ENCODE data around the gene CLEC16A. TPM values are rescaled to one million over a fixed set of nuclear protein-coding genes. Genes with fewer than 3 reads are reported as not detected.

CLEC16A gene
- total RNA-seq, 1 donor from 2014 or later = 19.8 TPM

DNA sequence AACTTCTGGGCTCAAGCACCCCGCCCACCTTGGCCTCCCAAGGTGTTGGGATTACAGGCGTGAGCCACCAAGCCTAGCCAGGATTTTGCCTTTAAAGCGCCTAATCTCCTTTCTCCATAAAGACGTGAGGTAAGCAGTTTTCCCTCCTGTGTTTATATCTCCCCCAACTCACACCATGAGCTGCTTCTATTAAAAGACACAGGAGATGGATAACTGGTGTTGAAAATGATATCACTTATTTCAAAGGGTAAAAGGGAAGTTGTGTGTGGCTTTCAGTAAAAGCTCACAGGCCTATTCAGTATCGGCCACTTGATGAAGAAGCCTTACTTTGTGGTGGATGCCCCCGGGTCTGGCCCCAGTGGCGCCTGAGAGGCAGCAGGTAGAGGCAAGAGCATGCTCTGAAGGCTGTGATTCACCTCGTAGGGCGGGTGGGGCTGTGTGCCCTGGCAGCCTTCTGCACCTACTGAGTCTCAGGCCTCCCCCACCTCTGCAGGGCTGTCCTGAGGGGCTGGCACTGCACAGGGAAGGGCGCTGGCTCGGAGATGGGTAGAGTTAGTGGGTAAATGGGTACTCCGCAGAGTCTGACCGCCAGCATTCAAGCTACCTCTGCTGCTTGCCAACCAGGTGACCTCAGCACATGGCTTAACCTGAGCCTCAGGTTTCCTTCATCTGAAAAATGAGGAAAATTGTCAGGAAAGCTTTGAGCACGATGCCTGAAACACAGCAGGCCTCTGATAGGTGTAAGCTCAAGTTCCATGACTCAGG lies 146.8 kb downstream of the CLEC16A start:
- Histone ChIP-seq H3K27me3 (ENCODE audit: control insufficient read depth, insufficient read depth, low read length) (no peaks in the 10 kb centered on the region), H3K36me3 (ENCODE audit: control insufficient read depth, insufficient read depth, low read length) (no peaks in the 10 kb centered on the region), H3K4me3 (ENCODE audit: low read depth, low read length) (no peak overlapping the region)
- DNase-seq (ENCODE audit: low read depth) = no peak
- TF ChIP-seq, protein P1, sequence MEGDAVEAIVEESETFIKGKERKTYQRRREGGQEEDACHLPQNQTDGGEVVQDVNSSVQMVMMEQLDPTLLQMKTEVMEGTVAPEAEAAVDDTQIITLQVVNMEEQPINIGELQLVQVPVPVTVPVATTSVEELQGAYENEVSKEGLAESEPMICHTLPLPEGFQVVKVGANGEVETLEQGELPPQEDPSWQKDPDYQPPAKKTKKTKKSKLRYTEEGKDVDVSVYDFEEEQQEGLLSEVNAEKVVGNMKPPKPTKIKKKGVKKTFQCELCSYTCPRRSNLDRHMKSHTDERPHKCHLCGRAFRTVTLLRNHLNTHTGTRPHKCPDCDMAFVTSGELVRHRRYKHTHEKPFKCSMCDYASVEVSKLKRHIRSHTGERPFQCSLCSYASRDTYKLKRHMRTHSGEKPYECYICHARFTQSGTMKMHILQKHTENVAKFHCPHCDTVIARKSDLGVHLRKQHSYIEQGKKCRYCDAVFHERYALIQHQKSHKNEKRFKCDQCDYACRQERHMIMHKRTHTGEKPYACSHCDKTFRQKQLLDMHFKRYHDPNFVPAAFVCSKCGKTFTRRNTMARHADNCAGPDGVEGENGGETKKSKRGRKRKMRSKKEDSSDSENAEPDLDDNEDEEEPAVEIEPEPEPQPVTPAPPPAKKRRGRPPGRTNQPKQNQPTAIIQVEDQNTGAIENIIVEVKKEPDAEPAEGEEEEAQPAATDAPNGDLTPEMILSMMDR (IDR thresholded peaks at IDR 0.05; ENCODE audit: insufficient read depth, low read length, poor library complexity, severe bottlenecking) = no peak

DNA sequence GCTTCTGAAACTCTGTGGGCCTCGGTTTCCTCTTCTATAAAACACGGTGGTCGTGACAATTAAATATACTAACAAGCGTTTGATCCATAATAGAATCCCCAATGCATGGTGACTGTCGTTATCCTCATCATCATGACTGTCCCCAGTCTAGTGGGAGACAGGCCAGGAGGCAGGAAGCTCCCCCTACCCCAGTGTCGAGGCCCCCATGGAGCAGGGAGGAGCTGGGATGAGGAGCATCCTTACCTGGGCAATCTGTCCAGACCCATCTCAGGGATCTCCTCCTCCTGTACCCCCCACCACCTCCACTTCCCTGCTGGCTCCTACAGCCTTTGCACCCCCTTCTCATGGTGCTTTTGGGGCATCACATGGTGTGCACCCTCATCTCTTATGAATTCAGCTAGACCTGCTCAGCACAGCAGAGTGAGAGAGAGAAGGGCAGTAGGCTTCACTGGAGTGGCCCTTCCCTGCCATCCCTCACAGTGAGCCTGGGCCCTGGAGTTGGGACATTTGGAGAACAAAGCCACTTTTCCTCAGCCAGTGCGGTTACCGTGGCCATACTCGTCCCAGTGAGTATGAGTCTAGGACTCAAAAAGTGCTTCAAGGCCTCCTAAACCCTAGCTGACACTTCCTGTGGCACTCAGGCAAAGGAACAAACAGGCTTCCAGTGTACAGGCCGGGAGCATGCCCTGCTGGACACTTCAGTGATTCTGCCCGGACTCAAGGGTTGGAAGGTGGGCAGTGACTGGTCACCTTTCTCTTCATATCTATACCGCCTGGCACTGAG lies 148.6 kb downstream of the CLEC16A start:
- no peaks in the 10 kb centered on the region for H3K27me3 ChIP-seq (ENCODE audit: control insufficient read depth, insufficient read depth, low read length)
- no peaks in the 10 kb centered on the region for H3K36me3 ChIP-seq (ENCODE audit: control insufficient read depth, insufficient read depth, low read length)
- no peak overlapping the region for H3K4me3 ChIP-seq (ENCODE audit: low read depth, low read length)
- TF ChIP-seq, protein P1 (IDR thresholded peaks at IDR 0.05; ENCODE audit: insufficient read depth, low read length, poor library complexity, severe bottlenecking) = no peak
- no peak for DNase-seq (ENCODE audit: low read depth)

DNA sequence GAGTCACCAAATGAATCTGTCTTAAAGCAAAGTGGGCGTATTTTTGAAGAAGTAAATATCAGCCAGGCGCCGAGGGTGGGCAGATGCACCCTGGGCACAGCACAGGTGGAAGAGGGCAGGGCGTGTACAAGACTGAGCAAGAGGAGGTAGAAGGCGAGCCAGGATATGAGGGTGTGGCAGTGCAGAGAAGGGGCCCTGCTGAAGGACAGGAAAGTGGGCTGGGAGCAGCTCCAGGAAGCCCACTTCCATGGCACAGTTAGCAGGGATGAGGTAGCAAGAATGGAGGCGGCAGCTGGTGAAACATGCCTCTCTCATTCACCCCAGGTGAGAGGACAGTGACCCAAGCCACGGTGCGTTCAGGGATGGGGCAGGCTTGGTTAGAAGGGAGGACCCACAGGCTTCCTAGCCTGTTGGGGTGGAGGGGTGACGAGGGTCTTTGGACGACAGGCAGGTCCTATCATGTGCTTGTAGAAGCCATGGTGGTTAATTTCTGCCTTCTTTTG lies 149.3 kb downstream of the CLEC16A start:
- TF ChIP-seq, protein P1 (IDR thresholded peaks at IDR 0.05; ENCODE audit: insufficient read depth, low read length, poor library complexity, severe bottlenecking) = no peak
- DNase-seq (ENCODE audit: low read depth) = no peak
- H3K4me3 ChIP-seq (ENCODE audit: low read depth, low read length) = no peak overlapping the region
- no peaks in the 10 kb centered on the region for H3K36me3 ChIP-seq (ENCODE audit: control insufficient read depth, insufficient read depth, low read length)
- no peaks in the 10 kb centered on the region for H3K27me3 ChIP-seq (ENCODE audit: control insufficient read depth, insufficient read depth, low read length)

DNA sequence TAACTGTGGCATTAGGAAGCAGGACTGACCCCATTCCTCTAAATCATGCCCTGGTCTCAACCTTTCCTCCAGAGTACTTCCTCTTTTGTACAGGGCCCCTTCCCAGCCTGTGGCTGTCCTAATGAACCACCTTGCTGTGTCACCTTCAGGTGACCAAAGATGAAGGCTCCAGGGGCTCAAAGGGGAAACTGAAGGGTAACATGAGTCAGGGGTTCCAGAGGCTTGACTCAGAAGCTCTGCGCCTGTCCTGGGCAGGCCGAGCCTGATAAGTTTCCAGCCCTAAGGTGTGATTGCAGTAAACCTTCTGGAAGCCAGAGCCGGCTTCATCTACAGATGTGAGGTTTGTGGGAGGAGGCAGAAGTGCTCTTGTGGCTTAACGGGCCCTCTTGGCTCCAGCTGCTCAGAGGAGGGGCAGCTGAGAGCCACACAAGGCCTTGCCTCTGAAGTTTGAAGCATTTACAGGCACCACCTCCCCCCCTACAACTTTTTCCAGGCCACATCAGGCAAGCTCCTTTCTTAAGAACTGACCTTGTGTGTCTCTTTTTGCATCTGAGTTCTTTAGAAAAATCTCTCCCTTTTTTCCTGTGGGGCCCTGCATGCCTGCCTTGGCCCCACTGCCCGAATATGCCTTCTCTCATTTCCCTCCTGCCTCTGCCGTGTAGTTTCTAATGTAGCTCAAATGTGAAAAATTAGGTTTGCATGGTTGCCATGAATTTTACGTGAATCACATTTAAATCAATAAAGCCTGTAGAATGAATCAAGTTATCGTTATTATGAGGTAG lies 149.9 kb downstream of the CLEC16A start:
- Histone ChIP-seq H3K27me3 (ENCODE audit: control insufficient read depth, insufficient read depth, low read length) (no peaks in the 10 kb centered on the region), H3K4me3 (ENCODE audit: low read depth, low read length) (no peak overlapping the region), H3K36me3 (ENCODE audit: control insufficient read depth, insufficient read depth, low read length) (no peaks in the 10 kb centered on the region)
- no peak for DNase-seq (ENCODE audit: low read depth)
- TF ChIP-seq, protein P1 (IDR thresholded peaks at IDR 0.05; ENCODE audit: insufficient read depth, low read length, poor library complexity, severe bottlenecking) = no peak

DNA sequence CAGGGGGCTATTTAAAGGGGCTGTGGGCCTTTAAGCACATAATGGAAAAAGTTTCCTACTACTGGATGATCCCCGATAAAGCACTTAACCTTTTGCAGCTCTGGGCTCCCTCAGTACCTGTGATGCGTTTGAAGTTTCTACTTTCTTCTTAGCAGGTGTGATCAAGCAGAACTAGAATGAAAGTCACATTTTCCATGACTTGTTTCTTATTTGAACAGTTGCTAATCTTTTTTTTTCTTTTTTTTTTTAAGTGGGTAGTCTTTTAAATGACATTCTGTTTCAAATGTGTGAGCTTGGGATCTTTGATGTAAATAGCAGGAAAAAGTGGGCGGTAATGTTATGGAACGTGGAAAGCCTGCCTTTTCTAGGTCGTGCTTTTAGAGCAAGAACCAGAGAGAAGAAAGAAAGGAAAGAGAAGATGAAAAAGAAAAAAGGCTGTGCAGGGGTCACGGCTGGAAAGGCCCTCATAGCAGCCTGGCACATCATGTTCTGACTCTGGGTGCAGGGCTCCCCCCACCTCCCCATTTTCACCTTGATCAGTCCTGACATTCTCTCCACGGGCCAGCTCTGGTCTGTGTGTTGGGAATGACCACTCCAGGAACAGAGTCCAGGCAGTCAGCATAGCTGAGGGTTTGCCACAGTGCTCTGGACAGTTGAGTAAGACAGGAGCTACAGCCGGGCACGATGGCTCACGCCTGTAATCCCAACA lies 150.6 kb downstream of the CLEC16A start:
- TF ChIP-seq, protein P1 (IDR thresholded peaks at IDR 0.05; ENCODE audit: insufficient read depth, low read length, poor library complexity, severe bottlenecking) = no peak
- no peak for DNase-seq (ENCODE audit: low read depth)
- Histone ChIP-seq H3K27me3 (ENCODE audit: control insufficient read depth, insufficient read depth, low read length) (no peaks in the 10 kb centered on the region), H3K4me3 (ENCODE audit: low read depth, low read length) (no peak overlapping the region), H3K36me3 (ENCODE audit: control insufficient read depth, insufficient read depth, low read length) (no peaks in the 10 kb centered on the region)
